GM12878 (cell line): ENCODE data around the gene AMPD3. TPM values are rescaled to one million over a fixed set of nuclear protein-coding genes. Genes with fewer than 3 reads are reported as not detected.

Experiments
- ATAC-seq: fragments of 200-7000 bp; cut with Tn5 transposase; 3 replicates; pipeline ENCODE4 v1.9.1; 2020; ENCODE audit warnings: mild to moderate bottlenecking, moderate library complexity
- BruUV-seq: library from RNA; stranded (reverse); fragments of 400-500 nt; replicated peaks from 2 replicates; lab custom pipeline; 2021; lab: Mats Ljungman, UMichigan
- CTCF ChIA-PET: fragments of 300-600 bp; sonication (Branson Sonifier 250); formaldehyde crosslinking; extraction: SDS; loops from one replicate; lab custom pipeline; 2021; ENCODE audit warnings: inconsistent platforms; lab: Yijun Ruan, JAX
- POLR2A ChIA-PET: fragments of 350-600 bp; formaldehyde crosslinking; extraction: SDS; loops from one replicate; lab custom pipeline; 2021; ENCODE audit warnings: inconsistent platforms; lab: Charles Lee
- RAD21 ChIA-PET: fragments of 300-600 bp; sonication (Branson Sonifier 250); formaldehyde crosslinking; loops from one replicate; lab custom pipeline; 2023; ENCODE audit warnings: antibody characterized with exemption; ENCODE audit not compliant: unreplicated experiment; lab: Charles Lee
- SMC1A ChIA-PET: fragments of 300-600 bp; sonication (Branson Sonifier 250); formaldehyde crosslinking; loops from one replicate; lab custom pipeline; 2023; ENCODE audit not compliant: unreplicated experiment, uncharacterized antibody; lab: Charles Lee
- DNase-seq: peaks from one replicate; pipeline ENCODE4 v3.0.0-alpha.2; 2011; ENCODE audit warnings: low read depth, low spot score
- FAIRE-seq: peaks from 3 replicates; lab custom pipeline; 2011; peaks lifted over from hg19 to GRCh38; lab: Jason Lieb, UNC
- H2AFZ ChIP-seq: 2 replicates; pipeline ENCODE4 v1.6.0; 2011; ENCODE audit warnings: low read depth, low read length, control low read depth; ENCODE audit not compliant: control insufficient read depth
- H3K27ac ChIP-seq: 2 replicates; pipeline ENCODE4 v1.5.1; 2011; ENCODE audit warnings: control low read depth; ENCODE audit not compliant: control insufficient read depth, insufficient read depth
- H3K27me3 ChIP-seq, 2 experiments: replicated peaks in 1 of 2; 2 replicates each; pipeline versions ENCODE4 v1.6.0 to v1.6.1; 2011; ENCODE audit warnings: low read length in 1 of 2; ENCODE audit not compliant: control insufficient read depth in 2 of 2, insufficient read depth in 2 of 2
- H3K36me3 ChIP-seq, 2 experiments: 2 replicates each; pipeline ENCODE4 v1.5.1; 2011; ENCODE audit warnings: low read length in 1 of 2; ENCODE audit not compliant: control insufficient read depth in 2 of 2, insufficient read depth in 2 of 2
- H3K4me1 ChIP-seq: 2 replicates; pipeline ENCODE4 v1.6.1; 2011; ENCODE audit warnings: mild to moderate bottlenecking, low read length, moderate library complexity, mixed read lengths; ENCODE audit not compliant: control insufficient read depth, insufficient read depth
- H3K4me2 ChIP-seq: 2 replicates; pipeline ENCODE4 v1.6.0; 2011; ENCODE audit warnings: control low read depth; ENCODE audit not compliant: control insufficient read depth, insufficient read depth
- H3K4me3 ChIP-seq: fragments of 200-600 bp; sonication (generic); 2 replicates; pipeline ENCODE4 v1.5.1; 2016
- H3K79me2 ChIP-seq: 2 replicates; pipeline ENCODE4 v1.6.0; 2011; ENCODE audit warnings: low read length; ENCODE audit not compliant: control insufficient read depth, insufficient read depth
- H3K9ac ChIP-seq: 2 replicates; pipeline ENCODE4 v1.8.0; 2011; ENCODE audit warnings: low read length, control low read depth, mixed read lengths; ENCODE audit not compliant: control insufficient read depth, insufficient read depth
- H3K9me3 ChIP-seq: replicated peaks from 3 replicates; pipeline ENCODE4 v1.5.1; 2011; ENCODE audit warnings: mild to moderate bottlenecking, low read length; ENCODE audit not compliant: control insufficient read depth, insufficient read depth
- H4K20me1 ChIP-seq: 2 replicates; pipeline ENCODE4 v1.6.0; 2011; ENCODE audit not compliant: control insufficient read depth, insufficient read depth
- BRCA1 ChIP-seq: IDR thresholded peaks from 2 replicates; pipeline ENCODE4 v1.6.1; 2011; ENCODE audit warnings: low read depth, low read length, improper control_type of control experiment
- ESRRA ChIP-seq: IDR thresholded peaks from 2 replicates; pipeline ENCODE4 v1.6.1; 2012; ENCODE audit warnings: mild to moderate bottlenecking, low read length, improper control_type of control experiment
- FOXK2 ChIP-seq: fragments of 450-650 bp; IDR thresholded peaks from 2 replicates; pipeline ENCODE4 v1.6.1; 2017; ENCODE audit warnings: mild to moderate bottlenecking, moderate library complexity
- GATAD2B ChIP-seq: fragments of 450-650 bp; conservative IDR thresholded peaks from 2 replicates; pipeline ENCODE4 v1.6.1; 2017; ENCODE audit warnings: low read depth, mild to moderate bottlenecking, moderate library complexity
- IKZF2 ChIP-seq, 2 experiments: fragments of 450-650 bp; IDR thresholded peaks; 2 replicates each; pipeline ENCODE4 v1.6.1; 2017; ENCODE audit warnings: mild to moderate bottlenecking in 2 of 2, moderate library complexity in 2 of 2
- IRF4 ChIP-seq: IDR thresholded peaks from 2 replicates; pipeline ENCODE4 v1.6.1; 2011; ENCODE audit warnings: low read depth, low read length
- MEF2B ChIP-seq: fragments of 450-650 bp; IDR thresholded peaks from 2 replicates; pipeline ENCODE4 v1.6.1; 2018; ENCODE audit warnings: mild to moderate bottlenecking, moderate library complexity; ENCODE audit not compliant: partially characterized antibody, poor library complexity, severe bottlenecking
- MTA2 ChIP-seq: fragments of 450-650 bp; IDR thresholded peaks from 2 replicates; pipeline ENCODE4 v1.6.1; 2016; ENCODE audit warnings: low read depth, mild to moderate bottlenecking, moderate library complexity
- MXI1 ChIP-seq: fragments of 150-350 bp; IDR thresholded peaks from 2 replicates; pipeline ENCODE4 v1.6.1; 2011; ENCODE audit warnings: low read depth, mild to moderate bottlenecking, inconsistent platforms, low read length, improper control_type of control experiment
- MYB ChIP-seq: fragments of 150-350 bp; IDR thresholded peaks from 2 replicates; pipeline ENCODE4 v1.6.1; 2014; ENCODE audit warnings: mild to moderate bottlenecking, low read depth, low read length, borderline replicate concordance
- NFIC ChIP-seq: IDR thresholded peaks from 2 replicates; pipeline ENCODE4 v1.6.1; 2012; ENCODE audit warnings: low read depth, mild to moderate bottlenecking, inconsistent platforms, low read length, moderate library complexity
- RB1 ChIP-seq: fragments of 450-650 bp; formaldehyde crosslinking; IDR thresholded peaks from 2 replicates; pipeline ENCODE4 v1.6.1; 2017; ENCODE audit warnings: mild to moderate bottlenecking, borderline replicate concordance
- RFX5 ChIP-seq: IDR thresholded peaks from 2 replicates; pipeline ENCODE4 v1.6.1; 2011; ENCODE audit warnings: low read depth, low read length, improper control_type of control experiment
- SMAD1 ChIP-seq: fragments of 450-650 bp; IDR thresholded peaks from 2 replicates; pipeline ENCODE4 v1.6.1; 2018; ENCODE audit warnings: mild to moderate bottlenecking, low read depth; ENCODE audit not compliant: partially characterized antibody
- SPI1 ChIP-seq: IDR thresholded peaks from 2 replicates; pipeline ENCODE4 v1.6.1; 2011; ENCODE audit warnings: low read depth, mild to moderate bottlenecking, low read length, moderate library complexity, borderline replicate concordance; ENCODE audit not compliant: insufficient read depth
- ZBED1 ChIP-seq: IDR thresholded peaks from 2 replicates; pipeline ENCODE4 v1.6.1; 2016; ENCODE audit warnings: borderline replicate concordance
- ZNF274 ChIP-seq: IDR thresholded peaks from one replicate; pipeline ENCODE4 v1.8.0; 2011; ENCODE audit not compliant: insufficient read length, insufficient read depth
- ZNF622 ChIP-seq: fragments of 450-650 bp; IDR thresholded peaks from 2 replicates; pipeline ENCODE4 v1.6.1; 2017; ENCODE audit warnings: mild to moderate bottlenecking, inconsistent platforms
- WGBS: methylation state at CpG from one replicate; pipeline ENCODE4 v1.1.6; 2016; ENCODE audit warnings: low lambda C conversion rate; ENCODE audit not compliant: insufficient replicate concordance, insufficient coverage; ENCODE audit errors: missing lambda C conversion rate; 5-methylcytosine and 5-hydroxymethylcytosine counted together
- in situ Hi-C: fragments of 300-500 bp; cut with MboI; formaldehyde crosslinking; loops from 9 replicates; pipeline ENCODE4 v1.14.3; 2018; ENCODE audit warnings: mixed read lengths
- intact Hi-C: fragments of 100-400 bp; cut with micrococcal nuclease; formaldehyde crosslinking; loops from one replicate; pipeline ENCODE4 v1.14.2; 2022; ENCODE audit not compliant: unreplicated experiment
- polyA plus RNA-seq, 11 experiments: library from polyadenylated mRNA; depleted of rRNA in 4 of 11; unstranded in 6 of 11; stranded (reverse) in 5 of 11; fragments of >200 nt; fragmentation: Nextera tagmentation in 4 of 11; fragmentation: Illumina TruSeq in 1 of 11; extraction: Ambion mirVana in 4 of 11; extraction: Trizol in 1 of 11; gene quantifications; 1 replicate in 1 of 11; 2 replicates in 10 of 11; pipeline versions ENCODE4 v1.2.1 to v1.2.3, GENCODE V29; 2011 to 2016; ENCODE audit warnings: inconsistent platforms in 2 of 11, missing spikeins in 2 of 11, low read depth in 1 of 11
- total RNA-seq, 4 experiments: library from RNA; depleted of rRNA in 3 of 4; stranded (reverse); fragments of >200 nt in 3 of 4; fragmentation: Illumina TruSeq in 1 of 4; extraction: Trizol in 1 of 4; gene quantifications; 2 replicates each; pipeline versions ENCODE4 v1.2.1 to v1.2.3, GENCODE V29; 2013 to 2021
- TF ChIP-seq, protein P1 (sequence below): IDR thresholded peaks from 2 replicates; pipeline ENCODE4 v1.6.1; 2011; ENCODE audit warnings: borderline replicate concordance, low read depth, mild to moderate bottlenecking, moderate library complexity, low read length; ENCODE audit not compliant: insufficient read depth, poor library complexity, severe bottlenecking
- TF ChIP-seq, protein P2 (sequence below): IDR thresholded peaks from 2 replicates; pipeline ENCODE4 v1.6.1; 2012; ENCODE audit warnings: low read depth, low read length, improper control_type of control experiment

Gene AMPD3
- total and polyA plus RNA-seq, 10 of the 15 experiments (the other 5 are each of a cell fraction or from before 2014, with no cell fraction given): 5.6 to 28.6 (median 15.9) TPM

DNA sequence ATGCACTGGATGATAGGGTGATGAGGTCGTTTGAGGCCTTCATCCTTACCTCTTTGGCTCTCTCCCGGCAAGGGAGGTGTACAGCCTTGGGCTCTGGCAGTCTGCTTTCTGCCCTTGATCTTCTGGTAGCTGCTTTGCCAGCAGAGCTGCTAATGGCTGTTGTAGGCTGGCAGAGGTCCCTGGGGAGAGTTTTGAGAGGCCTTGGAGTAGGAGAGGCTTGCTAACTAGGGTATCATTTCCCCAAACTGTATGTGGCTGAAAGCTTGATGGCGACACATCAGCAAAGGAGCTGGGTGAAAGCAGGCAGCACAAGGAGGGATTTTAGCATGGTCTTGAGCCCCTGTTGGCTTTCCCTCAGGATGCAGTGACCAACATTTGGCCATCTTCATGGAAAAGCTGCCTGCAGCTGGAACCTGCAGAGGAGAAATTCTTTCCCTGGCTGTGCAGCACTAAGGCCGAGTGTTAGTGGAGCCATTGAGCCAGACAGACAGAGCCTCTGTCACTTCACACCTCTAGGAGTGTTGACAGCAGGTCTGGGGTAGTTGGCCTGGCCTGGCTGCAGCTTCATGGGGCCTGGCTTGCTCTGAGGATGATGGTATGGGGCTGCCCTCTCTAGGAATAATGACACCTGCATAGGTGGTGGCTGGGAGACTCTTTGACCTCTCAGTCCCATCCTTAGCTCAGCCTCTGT is 3.5 kb upstream of the AMPD3 start:
- RAD21 ChIA-PET: interaction anchor here (0.7 to 6.7 kb wide), 10 partner anchors 9 to 850 kb away, joined by 3 to 51 read pairs (median 3); partner anchors contain the start of gene CTR9
- SMC1A ChIA-PET: interaction anchor here (0.5 to 6.0 kb wide), 10 partner anchors 10 to 1469 kb away, joined by 3 to 44 read pairs (median 4); no protein-coding TSS in a partner anchor
- H3K4me1 ChIP-seq: peaks cover 29% of the 10 kb centered on the region
- no peak overlapping the region for H3K27ac ChIP-seq
- no TSS peak for BruUV-seq
- CTCF ChIA-PET: interaction anchor here (0.5 to 7.0 kb wide), 11 partner anchors 9 to 583 kb away, joined by 3 to 69 read pairs (median 3); no protein-coding TSS in a partner anchor
- no peaks in the 10 kb centered on the region for H3K9me3 ChIP-seq
- H3K36me3 ChIP-seq: no peaks in the 10 kb centered on the region
- H3K4me3 ChIP-seq: no peak overlapping the region
- H3K79me2 ChIP-seq: no peaks in the 10 kb centered on the region; the same call in 1 of the 2 replicates
- DNase-seq: no peak
- intact Hi-C loops (no loop called here), in situ Hi-C loops (no loop called here)
- POLR2A ChIA-PET: interaction anchor here (0.8 to 4.3 kb wide), 5 partner anchors 9 to 35 kb away, joined by 3 to 19 read pairs (median 3); no protein-coding TSS in a partner anchor
- peak; percentile 16 for ATAC-seq
- H3K9ac ChIP-seq: no peak overlapping the region
- WGBS: 65% methylated on average over 4 of the region's 4 CpGs
- no peak overlapping the region; the same call in 1 of the 2 replicates for H2AFZ ChIP-seq
- no peak for TF ChIP-seq BRCA1
- TF ChIP-seq ZNF622: no peak
- TF ChIP-seq ZNF274: no peak
- no peak for TF ChIP-seq IRF4
- TF ChIP-seq IKZF2 (IDR thresholded peaks at IDR 0.05): 0 out of 4 replicates have a peak, but pooled peaks of 1 of the 2 experiments have one; percentile 31
- TF ChIP-seq ESRRA: no peak
- TF ChIP-seq RB1: no peak
- TF ChIP-seq RFX5: no peak
- TF ChIP-seq MYB: no peak
- no peak for TF ChIP-seq NFIC
- no peak for TF ChIP-seq GATAD2B
- TF ChIP-seq, protein P1, sequence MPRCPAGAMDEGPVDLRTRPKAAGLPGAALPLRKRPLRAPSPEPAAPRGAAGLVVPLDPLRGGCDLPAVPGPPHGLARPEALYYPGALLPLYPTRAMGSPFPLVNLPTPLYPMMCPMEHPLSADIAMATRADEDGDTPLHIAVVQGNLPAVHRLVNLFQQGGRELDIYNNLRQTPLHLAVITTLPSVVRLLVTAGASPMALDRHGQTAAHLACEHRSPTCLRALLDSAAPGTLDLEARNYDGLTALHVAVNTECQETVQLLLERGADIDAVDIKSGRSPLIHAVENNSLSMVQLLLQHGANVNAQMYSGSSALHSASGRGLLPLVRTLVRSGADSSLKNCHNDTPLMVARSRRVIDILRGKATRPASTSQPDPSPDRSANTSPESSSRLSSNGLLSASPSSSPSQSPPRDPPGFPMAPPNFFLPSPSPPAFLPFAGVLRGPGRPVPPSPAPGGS: no peak
- TF ChIP-seq MXI1: no peak
- TF ChIP-seq, protein P2, sequence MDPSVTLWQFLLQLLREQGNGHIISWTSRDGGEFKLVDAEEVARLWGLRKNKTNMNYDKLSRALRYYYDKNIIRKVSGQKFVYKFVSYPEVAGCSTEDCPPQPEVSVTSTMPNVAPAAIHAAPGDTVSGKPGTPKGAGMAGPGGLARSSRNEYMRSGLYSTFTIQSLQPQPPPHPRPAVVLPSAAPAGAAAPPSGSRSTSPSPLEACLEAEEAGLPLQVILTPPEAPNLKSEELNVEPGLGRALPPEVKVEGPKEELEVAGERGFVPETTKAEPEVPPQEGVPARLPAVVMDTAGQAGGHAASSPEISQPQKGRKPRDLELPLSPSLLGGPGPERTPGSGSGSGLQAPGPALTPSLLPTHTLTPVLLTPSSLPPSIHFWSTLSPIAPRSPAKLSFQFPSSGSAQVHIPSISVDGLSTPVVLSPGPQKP: no peak
- peak; percentile 43 for TF ChIP-seq SPI1
- peak; percentile 54; the same call in 1 of the 2 replicates for TF ChIP-seq MTA2
- TF ChIP-seq SMAD1: no peak
- TF ChIP-seq ZBED1: no peak
- peak; percentile 79 for TF ChIP-seq MEF2B
- no peak for TF ChIP-seq FOXK2
- peaks cover 2 to 7% of the 10 kb centered on the region in 2 experiments; a peak in 3 of 4 replicates for H3K27me3 ChIP-seq
- no peak for FAIRE-seq
- H4K20me1 ChIP-seq: no peaks in the 10 kb centered on the region
- H3K4me2 ChIP-seq: peak overlapping the region; percentile 62
